MV-4-11 (cell line): ENCODE results near the gene TMEM252.
A peak's percentile ranks its signal among the peaks of the same experiment; 100 is the strongest.

ENCODE experiments used
- DNase-seq: peaks from one replicate; lab custom pipeline; 2025; lab: John Stamatoyannopoulos, UW

TMEM252 gene

GRCh38 chr9:68498816-68499215, 41.9 kb downstream of the TMEM252 start:
- DNase-seq: peak; percentile 45

GRCh38 chr9:68497629-68498028, 43.1 kb downstream of the TMEM252 start:
- no peak for DNase-seq

GRCh38 chr9:68496356-68496755, 44.3 kb downstream of the TMEM252 start:
- DNase-seq: no peak

- no peak for DNase-seq
Measured at GRCh38 chr9:68495247-68495646, 45.4 kb downstream of the TMEM252 start.

- no peak for DNase-seq
Measured at GRCh38 chr9:68493958-68494577, 46.6 kb downstream of the TMEM252 start.

- no peak for DNase-seq
Measured at GRCh38 chr9:68493541-68493940, 47.1 kb downstream of the TMEM252 start.

GRCh38 chr9:68492806-68493205, 47.9 kb downstream of the TMEM252 start:
- DNase-seq: no peak

GRCh38 chr9:68489646-68490045, 51.0 kb downstream of the TMEM252 start:
- no peak for DNase-seq

GRCh38 chr9:68488126-68488525, 52.6 kb downstream of the TMEM252 start:
- no peak for DNase-seq
